Fibroblast of upper back skin (primary cell): ENCODE data around the gene NCOA3.
A peak's percentile ranks its signal among the peaks of the same experiment; 100 is the strongest.

Experiments
- DNase-seq: peaks from one replicate; pipeline ENCODE4 v3.0.0-alpha.2; 2013

Gene NCOA3

DNA sequence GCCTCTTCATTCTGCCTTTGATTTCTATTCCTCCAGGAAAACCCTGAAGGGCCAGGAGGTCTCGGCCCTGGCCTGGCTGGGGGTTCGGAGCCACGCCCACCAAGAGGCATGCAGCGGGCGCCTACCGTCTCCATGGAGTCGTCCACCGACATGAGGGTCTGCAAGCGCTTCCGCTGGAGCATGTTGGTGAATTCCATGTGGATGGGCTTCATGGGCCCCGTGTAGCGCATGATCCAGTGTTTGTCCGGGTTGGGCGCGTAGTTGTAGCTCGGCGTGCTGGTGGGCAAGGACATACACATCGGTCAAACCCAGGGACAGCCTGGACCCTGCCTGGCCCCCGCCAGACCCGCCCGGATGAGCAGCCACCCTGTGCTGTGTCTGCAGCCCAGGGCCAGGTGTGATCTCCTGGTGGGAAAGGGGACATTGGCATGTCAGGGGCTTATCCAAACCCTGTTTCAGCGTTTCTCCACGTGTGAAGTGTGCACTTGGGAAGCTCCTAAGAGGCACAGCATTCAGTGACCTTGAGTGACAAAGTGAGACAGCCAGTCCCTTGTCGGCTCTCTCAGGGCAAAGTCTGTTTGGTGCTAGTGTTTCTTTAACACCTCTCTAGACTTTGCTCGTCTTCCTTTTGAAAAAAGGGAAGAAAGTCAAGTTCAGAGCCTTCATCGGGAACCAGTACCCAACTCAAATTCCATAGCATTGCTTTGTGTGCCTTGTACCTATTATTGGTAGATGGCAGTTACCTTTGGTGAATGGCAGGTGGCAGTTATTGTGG is 182.8 kb downstream of the NCOA3 start:
- no peak for DNase-seq

DNA sequence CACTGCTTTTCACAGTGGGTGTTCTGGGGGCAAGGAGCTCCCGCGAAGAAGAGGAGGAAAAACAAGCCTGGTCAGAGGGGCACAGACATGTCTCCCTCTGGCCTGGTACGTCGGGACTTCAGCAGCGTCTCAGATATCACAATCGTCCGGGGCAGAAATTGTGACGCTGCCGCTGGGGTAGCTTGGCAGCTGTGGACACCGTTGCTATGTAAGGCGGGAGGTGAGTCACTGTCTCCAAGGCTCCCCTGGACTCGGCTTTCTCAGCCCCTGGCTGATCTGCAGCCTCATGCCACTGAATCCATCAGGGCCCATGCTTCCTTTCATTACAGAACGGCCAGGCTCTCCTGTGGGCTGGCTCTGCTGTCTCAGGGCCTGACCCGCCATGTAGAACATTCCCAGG is 184.9 kb downstream of the NCOA3 start:
- peak; percentile 65 for DNase-seq

DNA sequence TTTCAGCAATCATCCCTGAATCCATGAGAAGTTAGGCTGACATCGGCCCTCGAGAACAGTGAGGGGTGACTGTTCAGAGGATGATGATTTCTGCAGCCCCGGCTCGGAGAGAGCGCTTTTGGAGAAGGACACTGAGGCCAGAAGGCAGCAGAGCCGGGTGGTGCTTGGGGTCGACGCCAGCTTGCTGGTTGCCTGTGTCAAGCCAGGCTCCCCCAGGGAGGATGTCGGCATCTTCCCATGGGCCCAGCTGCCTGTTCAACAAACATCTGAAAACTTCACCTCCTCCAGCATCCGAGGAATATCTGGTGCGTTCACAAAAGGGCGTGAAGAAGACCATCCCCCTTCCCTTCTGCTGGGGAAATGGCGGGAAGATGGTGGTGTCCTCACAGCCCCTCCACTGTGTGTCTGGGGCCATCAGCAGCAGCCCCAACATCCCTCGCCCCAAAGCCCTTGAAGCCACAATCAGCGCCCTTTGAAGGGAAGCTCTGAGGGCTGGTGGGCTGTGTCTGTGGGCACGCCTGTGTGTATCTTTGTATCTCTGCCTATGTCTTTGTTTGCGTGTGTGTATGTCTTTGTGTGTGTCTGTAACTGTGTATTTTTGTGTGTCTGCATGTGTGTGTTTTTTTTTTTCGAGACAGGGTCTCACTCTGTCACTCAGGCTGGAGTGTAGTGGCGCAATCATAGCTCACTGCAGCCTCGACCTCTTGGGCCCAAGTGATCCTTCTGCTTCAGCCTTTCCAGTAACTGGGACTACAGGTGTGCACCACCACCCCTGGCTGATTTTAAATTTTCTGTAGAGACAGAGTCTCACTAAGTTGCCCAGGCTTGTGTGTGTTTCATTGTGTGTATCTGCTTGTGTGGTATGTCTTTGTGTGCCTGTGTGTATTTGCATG is 185.7 kb downstream of the NCOA3 start:
- DNase-seq: no peak

DNA sequence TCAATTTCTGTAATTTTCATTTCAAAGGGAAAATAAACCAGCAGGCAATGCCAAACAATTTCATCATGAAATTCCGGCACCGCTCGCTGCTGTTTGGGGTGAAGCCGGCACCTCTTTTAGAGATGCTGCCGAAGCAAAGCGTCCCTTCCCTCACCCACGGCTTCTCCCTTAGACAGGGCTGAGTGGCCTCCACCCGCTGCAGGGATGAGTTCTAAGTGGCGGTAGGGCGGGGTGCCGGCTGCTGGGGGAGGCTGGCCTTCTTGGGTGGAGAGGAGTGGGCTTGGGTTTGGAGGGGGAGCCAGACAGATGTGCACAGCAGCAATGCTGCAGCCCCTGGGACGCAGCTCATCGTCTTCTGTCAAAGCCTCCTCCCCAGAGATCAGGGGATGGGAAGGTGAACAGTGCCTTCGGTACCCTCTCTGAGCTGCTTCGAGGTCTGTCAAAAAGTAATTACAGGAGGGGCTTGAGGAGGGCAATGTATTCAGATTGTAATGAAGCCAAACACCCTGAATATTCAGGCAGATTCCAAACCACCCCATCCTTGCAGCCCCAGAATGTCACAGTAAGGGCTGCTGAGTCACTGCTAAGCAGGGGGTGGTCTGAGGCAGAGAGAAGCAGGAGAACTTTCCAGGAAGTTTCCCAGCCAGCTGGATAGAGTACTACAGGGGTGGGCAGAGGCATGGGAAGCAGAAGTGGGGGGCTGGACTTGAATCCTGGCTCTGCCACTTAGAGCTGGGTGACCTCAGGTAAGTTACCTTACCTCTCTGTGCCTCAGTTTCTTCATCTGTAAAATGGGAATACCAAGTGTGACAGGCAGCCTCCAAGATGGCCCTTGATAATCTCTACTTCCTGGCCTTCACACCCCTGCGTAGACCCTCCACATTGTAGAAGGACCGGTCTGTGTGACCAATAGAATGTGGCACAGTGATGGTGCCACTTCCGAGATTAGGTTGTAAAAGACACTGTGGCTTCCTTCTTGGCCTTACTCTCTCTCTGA is 187.0 kb downstream of the NCOA3 start:
- DNase-seq: peak; percentile 64

DNA sequence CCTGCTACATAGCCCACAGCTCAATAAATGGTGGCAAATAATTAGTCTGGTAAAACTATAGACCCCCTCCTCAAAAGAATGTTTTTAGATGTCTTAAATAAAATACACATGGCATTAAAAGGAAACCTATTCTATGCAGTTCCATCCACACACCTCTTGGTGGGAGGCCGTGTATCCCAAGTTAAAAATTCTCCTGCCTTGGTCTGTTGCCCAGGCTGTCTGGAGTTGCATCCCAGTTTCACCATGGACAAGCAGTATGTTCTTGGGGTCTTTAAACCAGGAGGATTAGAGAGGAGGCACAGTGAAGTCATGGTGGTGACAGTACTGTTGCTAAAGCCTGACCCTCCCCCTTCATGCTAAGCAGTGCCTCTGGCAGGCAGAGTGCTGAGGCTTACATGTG is 188.0 kb downstream of the NCOA3 start:
- DNase-seq: no peak

DNA sequence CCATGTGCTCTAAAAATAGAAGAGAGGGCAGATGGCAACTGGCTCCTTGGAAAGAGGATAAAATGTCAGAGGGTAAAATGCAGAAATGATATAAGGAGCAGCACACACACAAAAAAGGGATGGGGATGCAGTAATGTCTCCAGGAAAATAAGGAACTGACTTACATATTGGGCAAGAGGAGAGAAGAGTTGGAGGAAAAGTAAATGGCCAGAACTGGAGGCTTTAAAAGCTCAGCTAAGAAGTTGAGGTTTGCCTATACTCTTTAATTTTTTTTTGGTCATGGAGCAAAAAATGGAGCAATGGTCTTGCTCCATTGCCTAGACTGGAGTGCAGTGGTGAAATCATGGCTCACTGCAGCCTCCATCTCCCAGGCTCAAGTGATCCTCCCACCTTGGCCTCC is 189.9 kb downstream of the NCOA3 start:
- no peak for DNase-seq

DNA sequence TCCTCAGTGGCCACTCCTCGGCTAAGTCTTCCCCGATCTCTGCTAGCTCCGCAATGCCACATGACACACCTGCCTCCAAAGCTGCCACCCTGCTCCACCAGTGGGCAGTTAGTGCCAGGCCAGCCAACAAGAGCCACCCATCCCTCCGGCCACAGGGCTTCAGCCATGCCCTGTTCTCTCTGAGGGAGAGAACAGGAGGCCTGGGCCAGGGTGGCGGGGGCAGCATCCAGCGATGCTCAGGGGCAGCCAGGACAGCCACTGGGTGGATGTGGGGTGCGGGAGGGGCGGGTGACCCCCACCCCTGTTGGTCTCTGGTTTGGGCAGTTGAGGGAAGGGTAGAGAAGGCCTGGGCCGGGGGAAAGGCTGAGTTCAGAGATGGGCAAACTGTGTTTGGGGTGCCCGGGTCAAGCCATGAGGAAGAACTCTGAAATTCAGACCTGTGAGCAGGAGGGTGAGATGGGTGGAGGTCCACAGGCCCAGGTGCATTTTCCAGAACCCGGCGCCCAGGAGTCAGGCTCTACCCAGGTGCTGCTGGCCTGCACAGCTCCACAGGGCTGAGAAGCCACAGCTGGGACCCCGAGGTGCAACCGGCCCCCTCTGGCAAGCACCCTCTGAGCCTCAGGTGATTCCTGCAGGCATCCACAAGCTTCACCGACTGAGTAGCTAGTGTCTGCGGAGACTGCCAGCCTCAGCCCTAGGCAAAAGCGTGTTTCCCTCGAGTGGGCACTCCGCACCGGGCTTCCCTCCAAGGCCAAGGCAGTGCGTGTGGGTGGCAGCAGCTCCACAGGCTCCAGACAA is 192.5 kb downstream of the NCOA3 start:
- no peak for DNase-seq

DNA sequence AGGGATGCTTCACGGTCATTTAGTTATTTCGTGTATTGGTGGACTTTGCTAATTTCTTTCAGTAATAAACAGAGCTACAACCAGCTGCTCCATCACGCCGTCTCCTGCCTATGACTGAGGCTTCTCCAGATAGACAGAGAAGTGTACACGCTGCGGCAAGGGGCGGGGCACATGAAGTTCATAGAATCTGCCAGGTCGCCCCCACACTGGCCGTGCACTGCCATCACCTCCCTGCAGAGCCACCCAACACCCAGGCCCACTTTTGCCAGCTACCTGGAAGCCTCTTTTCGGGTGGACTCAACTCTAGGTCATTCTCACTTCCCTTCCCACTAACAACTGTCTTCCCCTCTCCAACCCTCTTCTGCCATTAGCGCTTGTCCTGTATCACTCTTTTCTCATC is 195.2 kb downstream of the NCOA3 start:
- DNase-seq: no peak

DNA sequence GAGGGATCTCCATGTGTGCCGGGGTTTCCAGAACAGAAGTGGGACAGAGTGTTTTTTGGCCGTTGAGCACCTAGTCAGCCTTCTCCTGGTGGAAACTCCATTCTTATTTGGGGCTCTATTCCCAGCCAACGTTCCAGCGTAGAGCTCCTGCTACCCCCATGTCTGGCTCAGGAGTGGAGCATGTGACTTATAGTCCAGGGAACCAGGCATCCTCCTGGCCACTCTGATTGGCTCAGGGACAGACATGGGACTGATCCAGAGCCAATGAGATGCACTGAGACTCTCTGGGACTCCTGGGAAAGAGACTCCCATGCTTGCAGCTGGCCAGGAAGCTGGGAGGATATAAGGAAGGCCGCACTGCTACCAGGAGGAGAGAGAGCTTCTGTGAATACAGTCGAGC is 196.5 kb downstream of the NCOA3 start:
- DNase-seq: no peak

DNA sequence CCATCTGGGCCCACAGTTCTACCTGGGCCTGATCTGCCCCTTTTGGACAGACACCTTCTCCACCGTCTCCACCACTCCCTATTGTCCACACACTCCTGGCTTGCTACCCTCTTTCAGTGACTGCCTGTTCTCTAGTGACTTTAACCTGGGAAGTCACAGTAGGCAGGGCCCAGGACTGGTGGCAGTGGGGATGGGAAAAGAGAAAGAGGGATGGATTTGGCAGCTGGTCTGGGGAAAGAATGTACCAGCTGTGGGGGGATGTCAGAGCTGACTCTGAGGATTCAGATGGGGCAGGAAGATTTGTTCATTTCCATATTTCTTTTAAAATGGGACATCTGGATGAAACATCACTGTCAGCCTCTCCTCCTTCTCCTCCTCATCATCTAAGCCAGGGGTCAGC is 198.1 kb downstream of the NCOA3 start:
- DNase-seq: no peak

DNA sequence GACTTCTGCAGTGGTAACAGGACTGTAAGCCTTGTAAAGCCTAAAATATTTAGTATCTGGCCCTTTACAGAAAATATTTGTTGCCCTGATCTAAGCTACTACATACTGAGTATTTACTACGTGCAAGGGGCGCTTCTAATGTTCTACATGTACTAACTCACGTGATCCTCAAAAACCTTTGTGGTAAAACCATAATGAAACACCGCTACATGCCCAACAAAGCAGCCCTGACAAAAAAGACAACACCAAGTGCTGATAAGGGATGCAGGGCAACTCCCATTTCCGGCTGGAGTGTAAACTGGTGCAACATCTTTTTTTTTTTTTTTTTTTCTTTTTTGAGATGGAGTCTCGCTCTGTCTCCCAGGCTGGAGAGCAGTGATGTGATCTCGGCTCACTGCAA is 198.6 kb downstream of the NCOA3 start:
- DNase-seq: no peak

DNA sequence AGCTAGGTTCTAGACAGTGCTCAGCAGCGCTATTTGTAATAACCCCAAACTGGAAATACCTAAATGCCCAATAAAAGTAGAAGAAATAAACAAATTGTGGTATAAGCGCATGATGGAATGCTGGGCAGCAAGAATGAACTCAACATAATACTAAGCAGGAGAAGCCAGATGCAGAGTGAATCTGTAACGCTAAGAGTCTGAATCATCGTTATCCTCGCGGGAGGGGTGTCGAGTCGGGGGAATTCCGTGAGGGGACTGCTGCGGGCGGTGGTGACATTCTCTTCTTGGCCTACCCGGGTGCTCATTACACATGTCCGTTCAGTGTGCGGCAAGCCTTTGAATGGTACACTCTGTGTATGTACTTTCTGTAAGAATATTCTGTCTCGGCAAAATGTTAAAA is 199.9 kb downstream of the NCOA3 start:
- no peak for DNase-seq

DNA sequence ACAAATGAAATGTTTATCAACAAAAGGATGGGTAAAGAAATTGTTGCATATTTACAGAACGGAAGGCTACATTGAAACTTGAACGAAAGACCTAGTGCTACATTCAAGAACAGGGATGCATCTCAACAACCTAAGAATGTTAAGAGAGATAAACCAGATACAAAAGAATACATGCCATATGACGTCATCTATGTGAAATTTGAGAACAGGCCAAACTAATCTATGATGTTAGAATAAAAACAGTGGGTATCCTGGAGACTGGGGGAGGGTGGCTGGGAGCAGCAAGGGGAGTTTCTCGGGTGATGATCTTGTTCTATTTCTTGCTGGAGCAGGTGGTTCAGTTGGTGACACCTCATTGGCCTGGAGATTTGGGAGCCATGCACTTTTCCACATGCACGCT is 202.1 kb downstream of the NCOA3 start:
- no peak for DNase-seq

DNA sequence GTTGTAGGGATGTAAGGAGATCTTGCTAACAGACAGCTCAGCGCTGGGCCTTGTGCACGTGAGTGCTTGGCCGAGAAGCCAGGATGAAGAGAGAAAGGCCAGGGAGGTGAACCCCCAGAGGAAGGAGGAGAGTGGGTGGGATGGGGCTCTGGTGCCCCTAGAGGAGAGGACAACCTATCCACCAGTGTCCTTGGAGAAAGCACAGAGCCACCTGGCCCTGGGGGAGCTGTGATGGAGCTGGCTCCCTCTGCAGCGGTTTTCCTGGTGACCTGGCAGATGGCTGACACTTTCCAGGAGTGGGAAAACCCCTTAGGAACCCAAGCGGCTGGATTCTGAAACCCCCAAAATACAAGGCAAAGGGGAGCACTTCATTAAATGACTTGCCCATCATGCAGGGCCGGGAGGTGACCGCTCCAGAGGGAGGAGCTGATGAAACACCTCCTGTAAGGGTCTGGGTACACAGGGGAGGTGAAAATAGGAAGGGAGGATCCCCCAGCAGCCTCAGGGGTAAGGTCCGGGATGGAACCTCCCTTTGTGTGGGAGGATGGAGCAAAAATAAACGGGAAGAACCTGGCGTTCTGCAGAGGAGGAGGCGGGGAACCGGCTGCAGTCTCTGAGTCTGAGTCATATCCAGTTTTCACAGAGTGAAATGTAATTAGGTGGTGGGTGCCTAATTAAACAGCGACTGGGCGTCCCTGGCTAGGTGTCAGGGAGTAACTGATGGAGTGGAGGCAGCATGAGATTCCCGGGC is 203.2 kb downstream of the NCOA3 start:
- no peak for DNase-seq

DNA sequence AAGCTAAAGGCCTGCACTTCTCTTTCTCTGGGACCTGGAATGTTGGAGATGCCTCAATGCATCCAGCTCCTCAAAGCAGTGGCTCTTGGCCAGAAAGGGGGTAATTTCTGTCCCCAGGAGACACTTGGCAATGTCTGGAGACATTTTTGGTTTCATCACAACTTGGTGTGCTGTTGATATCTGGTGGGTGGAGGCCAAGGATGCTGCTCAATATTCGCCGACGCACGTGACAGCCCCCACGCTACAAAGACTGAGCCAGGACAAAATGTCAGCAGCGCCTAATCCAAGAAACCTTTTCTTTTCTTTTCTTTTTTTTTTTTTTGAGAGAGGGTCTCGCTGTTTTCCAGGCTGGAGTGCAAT is 203.8 kb downstream of the NCOA3 start:
- DNase-seq: no peak

DNA sequence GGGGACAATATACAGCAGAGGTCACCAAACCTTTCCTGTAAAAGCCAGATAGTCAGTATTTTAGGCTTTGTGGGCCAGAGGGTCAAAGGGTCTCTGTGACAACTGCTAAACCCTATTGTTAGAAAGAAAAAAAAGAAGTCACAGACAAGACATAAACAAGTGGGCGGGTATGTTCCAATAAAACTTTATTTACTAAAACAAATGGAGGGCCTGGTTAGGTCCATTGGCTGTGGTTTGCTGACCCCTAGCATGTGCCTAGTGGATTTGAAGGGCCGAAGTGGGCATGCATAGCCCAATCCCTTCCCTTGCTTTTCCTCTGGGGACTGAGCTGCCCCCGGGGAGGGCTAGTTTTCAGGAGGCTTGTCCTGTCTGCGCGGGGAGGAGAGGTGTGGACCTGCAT is 204.7 kb downstream of the NCOA3 start:
- DNase-seq: no peak
